Tibial nerve (tissue), 4 donors: Measurements from ENCODE around the gene KRT16. TPM values are rescaled to one million over a fixed set of nuclear protein-coding genes. Genes with fewer than 3 reads are reported as not detected.

Experiments
- DNase-seq, 2 donors: peaks; one replicate each; pipeline ENCODE4 v3.0.0-alpha.2; 2019; ENCODE audit warnings: low spot score in 2 of 2
- H3K27ac ChIP-seq, 4 donors: fragments of 200-600 bp; sonication (generic) in 3 of 4; one replicate each; pipeline ENCODE4 v1.5.1; 2017 to 2019; ENCODE audit warnings: mild to moderate bottlenecking in 1 of 4
- H3K27me3 ChIP-seq, 2 donors: fragments of 200-600 bp; sonication (generic) in 1 of 2; one replicate each; pipeline versions ENCODE4 v1.5.1 to v1.6.0; 2017 to 2019
- H3K36me3 ChIP-seq, 3 donors: fragments of 200-600 bp; sonication (generic); one replicate each; pipeline ENCODE4 v1.5.1; 2018 to 2019
- H3K4me1 ChIP-seq, 4 donors: fragments of 200-600 bp; sonication (generic) in 3 of 4; one replicate each; pipeline ENCODE4 v1.5.1; 2017 to 2019
- H3K4me3 ChIP-seq, 4 donors: fragments of 200-600 bp; sonication (generic) in 3 of 4; one replicate each; pipeline ENCODE4 v1.5.1; 2017 to 2019; ENCODE audit warnings: mild to moderate bottlenecking in 1 of 4, moderate library complexity in 1 of 4
- H3K9me3 ChIP-seq, 4 donors: fragments of 200-600 bp; sonication (generic) in 3 of 4; one replicate each; pipeline ENCODE4 v1.5.1; 2017 to 2019
- EP300 ChIP-seq, 2 donors: sonication (generic); formaldehyde crosslinking; IDR thresholded peaks; one replicate each; pipeline ENCODE4 v1.6.1; 2017; ENCODE audit warnings: antibody characterized with exemption in 2 of 2, mild to moderate bottlenecking in 1 of 2
- POLR2A ChIP-seq, 2 donors: fragments of 450-650 bp; IDR thresholded peaks; one replicate each; pipeline ENCODE4 v1.6.1; 2017; ENCODE audit warnings: antibody characterized with exemption in 2 of 2, mild to moderate bottlenecking in 2 of 2, moderate library complexity in 2 of 2
- WGBS, 2 donors: methylation state at CpG; one replicate each; pipeline ENCODE4 v1.1.5; 2018; 5-methylcytosine and 5-hydroxymethylcytosine counted together
- total RNA-seq, 4 donors: library from RNA; depleted of rRNA; stranded (reverse); fragments of >200 nt; gene quantifications; one replicate each; pipeline ENCODE4 v1.1.0, GENCODE V29; 2016
- TF ChIP-seq, protein P1 (sequence below), 5 experiments: fragments of 200-600 bp in 3 of 5; fragments of 450-650 bp in 2 of 5; sonication (generic) in 3 of 5; IDR thresholded peaks; one replicate each; pipeline ENCODE4 v1.5.1; 2016 to 2019; ENCODE audit warnings: antibody characterized with exemption in 5 of 5, mild to moderate bottlenecking in 3 of 5, moderate library complexity in 2 of 5

Gene KRT16
- total RNA-seq, 4 donors from 2014 or later: 2.4 to 12.6 (median 6.6) TPM; not detected in 1

GRCh38 chr17:41638194-41638593 is 25.6 kb upstream of the KRT16 start:
- H3K36me3 ChIP-seq: no peaks in the 10 kb centered on the region
- TF ChIP-seq POLR2A (IDR thresholded peaks at IDR 0.05): no peak
- TF ChIP-seq, protein P1, sequence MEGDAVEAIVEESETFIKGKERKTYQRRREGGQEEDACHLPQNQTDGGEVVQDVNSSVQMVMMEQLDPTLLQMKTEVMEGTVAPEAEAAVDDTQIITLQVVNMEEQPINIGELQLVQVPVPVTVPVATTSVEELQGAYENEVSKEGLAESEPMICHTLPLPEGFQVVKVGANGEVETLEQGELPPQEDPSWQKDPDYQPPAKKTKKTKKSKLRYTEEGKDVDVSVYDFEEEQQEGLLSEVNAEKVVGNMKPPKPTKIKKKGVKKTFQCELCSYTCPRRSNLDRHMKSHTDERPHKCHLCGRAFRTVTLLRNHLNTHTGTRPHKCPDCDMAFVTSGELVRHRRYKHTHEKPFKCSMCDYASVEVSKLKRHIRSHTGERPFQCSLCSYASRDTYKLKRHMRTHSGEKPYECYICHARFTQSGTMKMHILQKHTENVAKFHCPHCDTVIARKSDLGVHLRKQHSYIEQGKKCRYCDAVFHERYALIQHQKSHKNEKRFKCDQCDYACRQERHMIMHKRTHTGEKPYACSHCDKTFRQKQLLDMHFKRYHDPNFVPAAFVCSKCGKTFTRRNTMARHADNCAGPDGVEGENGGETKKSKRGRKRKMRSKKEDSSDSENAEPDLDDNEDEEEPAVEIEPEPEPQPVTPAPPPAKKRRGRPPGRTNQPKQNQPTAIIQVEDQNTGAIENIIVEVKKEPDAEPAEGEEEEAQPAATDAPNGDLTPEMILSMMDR (IDR thresholded peaks at IDR 0.05): no peak
- no peak for TF ChIP-seq EP300 (IDR thresholded peaks at IDR 0.05)
- WGBS, 2 donors: 92 to 93% methylated on average over 5 of the region's 5 CpGs

DNA sequence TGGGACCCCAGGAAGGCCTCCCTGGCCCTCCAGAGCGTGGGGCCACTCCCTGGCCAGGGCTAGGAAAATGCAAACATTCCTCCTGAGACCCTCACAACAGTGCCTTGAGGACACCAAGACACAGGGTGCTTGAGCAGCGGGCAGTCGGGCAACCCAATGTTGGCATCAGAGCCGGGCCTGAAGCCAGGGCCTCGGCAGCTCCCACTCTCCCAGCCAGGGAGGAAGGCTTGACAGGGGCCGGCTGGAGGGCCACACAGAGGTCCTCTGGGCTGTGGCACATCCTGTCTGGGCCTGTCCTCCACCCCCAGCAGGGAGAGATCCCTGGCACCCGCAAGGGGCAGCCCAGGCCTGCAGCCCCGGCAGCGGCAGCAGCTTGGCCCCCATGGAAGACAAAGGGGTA is 24.1 kb upstream of the KRT16 start:
- no peak for TF ChIP-seq POLR2A (IDR thresholded peaks at IDR 0.05)
- TF ChIP-seq, protein P1 (IDR thresholded peaks at IDR 0.05): no peak
- TF ChIP-seq EP300 (IDR thresholded peaks at IDR 0.05): no peak
- H3K27ac ChIP-seq: peak overlapping the region in 1 of 4 donors; percentile 50

More at GRCh38 chr17:41638194-41638593, 25.6 kb upstream of the KRT16 start:
- Histone ChIP-seq H3K27ac (no peak overlapping the region), H3K9me3 (no peaks in the 10 kb centered on the region), H3K4me1 (peaks cover 0 to 19% (median 12%) of the 10 kb centered on the region in 4 donors), H3K4me3 (no peak overlapping the region), H3K27me3 (no peaks in the 10 kb centered on the region)
- DNase-seq: no peak

GRCh38 chr17:41635121-41636097 is 22.8 kb upstream of the KRT16 start:
- H3K36me3 ChIP-seq: no peaks in the 10 kb centered on the region
- peak overlapping the region; percentile 27 to 64 (median 48) for H3K27ac ChIP-seq
- H3K9me3 ChIP-seq: no peaks in the 10 kb centered on the region
- peaks cover 0 to 19% (median 12%) of the 10 kb centered on the region in 4 donors for H3K4me1 ChIP-seq
- no peak overlapping the region for H3K4me3 ChIP-seq
- peak; percentile 38 to 43 for DNase-seq
- no peaks in the 10 kb centered on the region for H3K27me3 ChIP-seq
- no peak for TF ChIP-seq EP300 (IDR thresholded peaks at IDR 0.05)
- TF ChIP-seq POLR2A (IDR thresholded peaks at IDR 0.05): no peak
- TF ChIP-seq, protein P1 (IDR thresholded peaks at IDR 0.05): no peak
- WGBS, 2 donors: 40 to 49% methylated on average over 19 to 23 of the region's 28 CpGs

More for the DNA sequence above, 24.1 kb upstream of the KRT16 start:
- Histone ChIP-seq H3K9me3 (no peaks in the 10 kb centered on the region), H3K36me3 (no peaks in the 10 kb centered on the region), H3K27me3 (no peaks in the 10 kb centered on the region), H3K4me1 (peaks cover 0 to 19% (median 12%) of the 10 kb centered on the region in 4 donors), H3K4me3 (no peak overlapping the region)
- DNase-seq: no peak
- WGBS, 2 donors: 73 to 80% methylated on average over 1 to 4 of the region's 9 CpGs

- no peaks in the 10 kb centered on the region for H3K9me3 ChIP-seq
- no peaks in the 10 kb centered on the region for H3K36me3 ChIP-seq
- 54 to 59% methylated on average over 7 of the region's 7 CpGs for WGBS, 2 donors
- DNase-seq: no peak
- H3K4me3 ChIP-seq: no peak overlapping the region
- H3K27ac ChIP-seq: peak overlapping the region; percentile 22 to 64 (median 48)
- no peaks in the 10 kb centered on the region for H3K27me3 ChIP-seq
- H3K4me1 ChIP-seq: peaks cover 0 to 19% (median 12%) of the 10 kb centered on the region in 4 donors
- TF ChIP-seq EP300 (IDR thresholded peaks at IDR 0.05): no peak
- TF ChIP-seq POLR2A (IDR thresholded peaks at IDR 0.05): no peak
- TF ChIP-seq, protein P1 (IDR thresholded peaks at IDR 0.05): no peak
Measured at GRCh38 chr17:41634639-41635038, 22.1 kb upstream of the KRT16 start.
